ENCODE measurements around the gene PBX4.

DNA sequence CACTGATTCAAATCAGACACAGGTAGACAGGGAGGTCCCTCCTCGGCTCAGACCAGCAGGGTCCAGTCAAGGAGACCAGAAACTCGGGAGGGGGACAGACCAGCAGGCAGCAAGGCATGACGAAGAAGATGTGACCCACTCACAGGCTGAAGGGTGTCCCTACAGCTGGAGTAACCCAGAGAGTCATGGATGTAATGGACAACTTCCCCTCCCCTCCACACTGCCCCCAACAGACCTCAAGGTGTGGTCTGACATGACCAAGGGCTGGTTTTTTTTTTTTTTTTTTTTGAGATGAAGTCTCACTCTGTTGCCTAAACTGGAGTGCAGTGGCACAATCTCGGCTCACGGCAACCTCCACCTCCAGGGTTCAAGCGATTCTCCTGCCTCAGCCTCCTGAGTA lies 34.1 kb downstream of the PBX4 start:
- TF ChIP-seq, protein P1, sequence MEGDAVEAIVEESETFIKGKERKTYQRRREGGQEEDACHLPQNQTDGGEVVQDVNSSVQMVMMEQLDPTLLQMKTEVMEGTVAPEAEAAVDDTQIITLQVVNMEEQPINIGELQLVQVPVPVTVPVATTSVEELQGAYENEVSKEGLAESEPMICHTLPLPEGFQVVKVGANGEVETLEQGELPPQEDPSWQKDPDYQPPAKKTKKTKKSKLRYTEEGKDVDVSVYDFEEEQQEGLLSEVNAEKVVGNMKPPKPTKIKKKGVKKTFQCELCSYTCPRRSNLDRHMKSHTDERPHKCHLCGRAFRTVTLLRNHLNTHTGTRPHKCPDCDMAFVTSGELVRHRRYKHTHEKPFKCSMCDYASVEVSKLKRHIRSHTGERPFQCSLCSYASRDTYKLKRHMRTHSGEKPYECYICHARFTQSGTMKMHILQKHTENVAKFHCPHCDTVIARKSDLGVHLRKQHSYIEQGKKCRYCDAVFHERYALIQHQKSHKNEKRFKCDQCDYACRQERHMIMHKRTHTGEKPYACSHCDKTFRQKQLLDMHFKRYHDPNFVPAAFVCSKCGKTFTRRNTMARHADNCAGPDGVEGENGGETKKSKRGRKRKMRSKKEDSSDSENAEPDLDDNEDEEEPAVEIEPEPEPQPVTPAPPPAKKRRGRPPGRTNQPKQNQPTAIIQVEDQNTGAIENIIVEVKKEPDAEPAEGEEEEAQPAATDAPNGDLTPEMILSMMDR (IDR thresholded peaks at IDR 0.05) = no peak
- TF ChIP-seq POLR2A (IDR thresholded peaks at IDR 0.05) = no peak

Measured in lower leg skin (tissue), 3 donors.